Camera-type eye (tissue), 1 donor: ENCODE results near the gene TMPRSS3. TPM values are rescaled to one million over a fixed set of nuclear protein-coding genes. Genes with fewer than 3 reads are reported as not detected.

Experiments used
- total RNA-seq: library from RNA; depleted of rRNA; stranded (reverse); fragments of >200 nt; gene quantifications from one replicate; pipeline ENCODE4 v1.2.3, GENCODE V29; 2014

The TMPRSS3 gene
- total RNA-seq, result 4.4 TPM

DNA sequence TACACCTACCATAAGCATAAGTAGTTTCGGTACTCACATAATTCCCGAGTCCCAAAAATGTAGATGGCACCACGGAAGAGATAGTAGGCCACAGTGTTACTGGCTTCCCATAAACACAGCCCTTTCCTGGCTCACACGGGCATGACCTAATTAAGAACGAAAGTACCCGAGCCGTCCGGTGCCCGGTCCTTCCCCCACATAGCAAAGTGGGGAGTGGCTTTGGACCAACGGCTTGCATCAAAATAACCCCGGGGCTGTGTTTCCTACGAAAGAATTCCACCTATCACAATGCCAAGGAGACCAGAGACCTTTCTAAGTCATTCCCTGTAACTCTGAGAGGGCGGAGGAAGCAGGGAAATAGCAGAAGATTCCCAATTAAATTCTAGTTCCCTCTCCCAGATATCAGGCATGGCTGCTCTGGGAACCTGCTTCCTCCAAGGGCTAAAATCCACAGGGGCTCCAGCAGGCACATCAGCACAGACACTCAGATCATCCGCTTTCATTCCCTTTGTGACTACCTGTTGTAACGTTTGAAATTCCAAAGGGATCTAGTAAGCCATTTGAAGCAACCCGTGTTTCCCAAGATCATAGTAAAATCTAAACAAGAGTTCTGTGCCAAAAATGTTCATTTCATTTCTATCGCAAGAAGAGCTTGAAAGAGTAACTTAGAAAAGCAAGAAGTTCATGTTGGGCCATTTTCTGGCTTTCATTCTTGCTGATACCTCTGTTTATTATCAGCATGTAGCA is at the start of gene TMPRSS3:
Gene TMPRSS3 (minus strand): TSS at position 148 of the 747 bp plus-strand sequence. CDS start 635 bp downstream, outside the sequence.

DNA sequence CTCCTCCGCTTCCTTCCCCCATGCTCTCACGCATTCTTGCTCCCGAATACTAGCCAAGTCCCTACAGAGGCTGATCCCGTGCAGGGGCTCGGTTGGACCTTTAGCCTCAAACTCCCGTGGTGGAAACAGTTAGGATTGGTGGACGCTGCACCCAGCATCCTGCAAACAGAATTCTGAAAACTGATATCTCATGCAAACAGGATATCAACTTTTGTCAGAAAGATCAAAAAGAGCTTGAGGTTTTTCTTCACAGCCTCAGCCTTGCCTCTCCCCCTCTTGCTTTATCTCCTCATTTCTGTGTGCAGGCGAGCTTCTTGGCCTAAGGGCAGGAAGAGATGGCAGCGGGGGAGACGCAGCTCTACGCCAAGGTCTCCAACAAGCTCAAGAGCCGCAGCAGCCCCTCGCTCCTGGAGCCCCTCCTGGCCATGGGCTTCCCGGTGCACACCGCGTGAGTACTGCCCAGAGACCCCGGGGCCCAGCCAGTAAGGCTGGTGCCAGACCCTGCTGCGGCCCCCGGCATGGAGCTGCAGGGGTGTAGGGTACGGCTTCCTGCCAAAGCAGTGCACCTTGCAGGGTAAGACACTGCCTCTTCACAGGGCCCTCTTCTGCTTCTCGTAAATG is 7.9 kb upstream of the TMPRSS3 start, which contains the start of gene UBASH3A:
Gene UBASH3A (plus strand): TSS at position 292 of the 621 bp plus-strand sequence. CDS start 44 bp downstream, at position 336.

DNA sequence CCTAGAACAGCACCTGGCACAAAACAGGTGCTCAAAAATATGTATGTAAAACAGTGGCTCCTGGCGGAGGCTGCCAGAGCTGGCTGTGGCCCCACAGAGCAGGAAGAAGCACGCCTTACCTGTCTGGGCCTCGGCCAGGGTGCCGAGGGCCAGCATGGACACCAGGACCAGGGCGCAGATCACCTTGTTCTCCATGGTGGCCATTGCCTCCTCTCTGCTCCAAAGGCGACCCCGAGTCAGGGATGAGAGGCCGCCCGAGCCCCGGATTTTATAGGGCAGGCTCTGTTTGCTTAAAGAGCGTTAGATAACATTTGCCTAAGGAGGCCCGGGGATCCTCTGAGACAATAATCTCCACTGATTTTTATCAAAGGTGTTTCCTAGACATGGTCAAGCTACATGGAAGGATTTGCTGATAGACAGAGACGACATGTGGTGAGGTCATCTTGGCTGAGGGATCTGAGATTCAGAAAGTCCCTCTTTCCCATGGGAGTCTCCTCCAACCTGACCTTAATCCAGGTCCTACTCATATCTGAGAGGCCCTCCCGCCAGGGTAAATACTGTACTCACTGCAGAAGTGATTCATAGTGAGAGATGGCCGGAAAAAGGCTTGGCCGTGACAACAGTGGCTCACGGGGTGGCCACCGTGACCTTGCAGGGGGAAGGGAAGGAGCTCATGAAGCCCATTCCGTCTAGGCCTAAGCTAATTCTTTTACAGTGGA is 29.4 kb downstream of the TMPRSS3 start, which contains the start of gene TFF1:
Gene TFF1 (minus strand): TSS at position 244 of the 719 bp plus-strand sequence. CDS start 40 bp downstream, at position 204.

DNA sequence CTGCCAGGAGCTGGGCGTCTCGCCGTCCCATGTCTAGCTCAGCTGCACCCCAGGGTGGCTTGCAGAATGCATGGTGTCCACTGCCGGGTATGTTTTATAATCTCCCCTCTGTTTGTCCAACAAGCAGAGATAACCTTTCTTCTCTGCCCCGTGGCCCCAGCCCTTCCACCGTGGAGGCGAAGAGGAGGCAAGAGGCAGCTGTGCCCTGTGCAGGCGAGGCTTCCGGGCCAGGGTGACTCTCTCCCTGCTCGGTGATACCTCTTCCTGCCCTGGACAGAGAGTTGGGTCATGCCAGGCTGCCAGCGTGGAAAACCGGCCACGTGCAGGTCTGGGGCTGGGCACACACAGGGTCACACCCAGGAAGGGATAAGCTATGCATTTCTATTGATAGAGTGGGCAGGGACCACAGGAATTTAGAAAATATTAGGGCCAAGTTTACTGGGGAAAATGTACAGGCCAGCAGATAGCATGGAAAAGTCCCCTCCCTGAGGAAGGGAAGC is 44.9 kb downstream of the TMPRSS3 start, which contains the start of gene TFF2:
Gene TFF2 (minus strand): TSS at position 68 of the 500 bp plus-strand sequence. CDS start 37 bp downstream, at position 31.

Other genes with a start within 250 kb of the TMPRSS3 start
- gene ABCG1, start 176.9 kb downstream of the TMPRSS3 start, total RNA-seq, result 57.7 TPM
- 3.6 TPM for gene TFF3, start 80.6 kb downstream of the TMPRSS3 start, total RNA-seq
- gene TFF2, start 45.1 kb downstream of the TMPRSS3 start, total RNA-seq, result not detected
- gene TFF1, start 29.5 kb downstream of the TMPRSS3 start, total RNA-seq, result not detected
- gene UBASH3A, start 7.8 kb upstream of the TMPRSS3 start, total RNA-seq, result not detected
- gene RSPH1, start 100.2 kb upstream of the TMPRSS3 start, total RNA-seq, result 1.2 TPM
- 13.5 TPM for gene SLC37A1, start 117.8 kb upstream of the TMPRSS3 start, total RNA-seq